H9 (cell line): ENCODE measurements around the gene JAG2. TPM values are rescaled to one million over a fixed set of nuclear protein-coding genes. Genes with fewer than 3 reads are reported as not detected.

Experiments used
- DNase-seq: peaks from one replicate; pipeline ENCODE4 v3.0.0-alpha.2; 2017
- H2AFZ ChIP-seq: one replicate; pipeline ENCODE4 v1.6.1; 2013; ENCODE audit warnings: mild to moderate bottlenecking, low read length, control low read depth, moderate library complexity
- H2AK5ac ChIP-seq: 2 replicates; pipeline ENCODE4 v1.6.1; 2013; ENCODE audit warnings: low read length, control low read depth, mixed read lengths; ENCODE audit not compliant: insufficient read length
- H2BK120ac ChIP-seq: one replicate; pipeline ENCODE4 v1.6.1; 2013; ENCODE audit warnings: low read depth, mild to moderate bottlenecking, low read length, control low read depth, inconsistent platforms; ENCODE audit not compliant: poor library complexity, severe bottlenecking
- H2BK12ac ChIP-seq: 2 replicates; pipeline ENCODE4 v1.6.1; 2013; ENCODE audit warnings: low read length, control low read depth, mixed read lengths, low read depth; ENCODE audit not compliant: insufficient read length
- H2BK15ac ChIP-seq: 2 replicates; pipeline ENCODE4 v1.6.1; 2013; ENCODE audit warnings: low read depth, low read length, control low read depth
- H2BK20ac ChIP-seq: one replicate; pipeline ENCODE4 v1.6.1; 2013; ENCODE audit warnings: low read depth, mild to moderate bottlenecking, low read length, control low read depth, inconsistent platforms; ENCODE audit not compliant: poor library complexity, severe bottlenecking
- H2BK5ac ChIP-seq: 2 replicates; pipeline ENCODE4 v1.6.1; 2013; ENCODE audit warnings: low read length, control low read depth, mixed read lengths; ENCODE audit not compliant: insufficient read length
- H3K14ac ChIP-seq: 2 replicates; pipeline ENCODE4 v1.6.1; 2013; ENCODE audit warnings: low read length, control low read depth; ENCODE audit not compliant: insufficient read depth
- H3K18ac ChIP-seq: 2 replicates; pipeline ENCODE4 v1.6.1; 2013; ENCODE audit warnings: low read depth, mild to moderate bottlenecking, mixed read lengths, low read length, control low read depth; ENCODE audit not compliant: insufficient read length
- H3K23ac ChIP-seq: 2 replicates; pipeline ENCODE4 v1.6.1; 2013; ENCODE audit warnings: low read length, control low read depth, mixed read lengths, low read depth; ENCODE audit not compliant: insufficient read length
- H3K23me2 ChIP-seq: 2 replicates; pipeline ENCODE4 v1.6.1; 2013; ENCODE audit warnings: low read depth, mild to moderate bottlenecking, mixed read lengths, low read length, control low read depth; ENCODE audit not compliant: insufficient read length, poor library complexity, severe bottlenecking
- H3K27ac ChIP-seq: 2 replicates; pipeline ENCODE4 v1.5.1; 2013; ENCODE audit warnings: low read length, control low read depth, mixed read lengths, low read depth; ENCODE audit not compliant: insufficient read length
- H3K27me3 ChIP-seq: 2 replicates; pipeline ENCODE4 v1.6.1; 2013; ENCODE audit warnings: low read length, control low read depth, inconsistent platforms; ENCODE audit not compliant: insufficient read depth
- H3K4ac ChIP-seq: 2 replicates; pipeline ENCODE4 v1.6.1; 2013; ENCODE audit warnings: low read depth, mild to moderate bottlenecking, control low read depth, inconsistent platforms, low read length, moderate library complexity
- H3K4me1 ChIP-seq: 2 replicates; pipeline ENCODE4 v1.6.1; 2013; ENCODE audit warnings: low read length, control low read depth, inconsistent platforms; ENCODE audit not compliant: insufficient read depth
- H3K4me2 ChIP-seq: 2 replicates; pipeline ENCODE4 v1.6.1; 2013; ENCODE audit warnings: low read length, control low read depth, mixed read lengths; ENCODE audit not compliant: insufficient read length, insufficient read depth
- H3K56ac ChIP-seq: 2 replicates; pipeline ENCODE4 v1.6.1; 2013; ENCODE audit warnings: low read depth, mild to moderate bottlenecking, mixed read lengths, low read length, control low read depth; ENCODE audit not compliant: insufficient read length
- H3K79me1 ChIP-seq: 2 replicates; pipeline ENCODE4 v1.6.1; 2013; ENCODE audit warnings: low read depth, mild to moderate bottlenecking, moderate library complexity, low read length, control low read depth, inconsistent platforms; ENCODE audit not compliant: insufficient read depth, poor library complexity, severe bottlenecking
- H3K79me2 ChIP-seq: 2 replicates; pipeline ENCODE4 v1.6.1; 2013; ENCODE audit warnings: low read length, control low read depth, inconsistent platforms; ENCODE audit not compliant: insufficient read depth
- H3K9ac ChIP-seq: 2 replicates; pipeline ENCODE4 v1.6.1; 2013; ENCODE audit warnings: low read length, control low read depth, mixed read lengths; ENCODE audit not compliant: insufficient read length; ENCODE audit errors: extremely low read depth
- H3K9me3 ChIP-seq: one replicate; pipeline ENCODE4 v1.6.1; 2013; ENCODE audit warnings: low read depth, low read length, inconsistent platforms; ENCODE audit not compliant: control insufficient read depth
- H3T11ph ChIP-seq: one replicate; pipeline ENCODE4 v1.6.1; 2013; ENCODE audit warnings: mild to moderate bottlenecking, low read length, control low read depth, inconsistent platforms
- H4K20me1 ChIP-seq: one replicate; pipeline ENCODE4 v1.6.1; 2013; ENCODE audit not compliant: control insufficient read depth, insufficient read length, insufficient read depth
- H4K5ac ChIP-seq: 2 replicates; pipeline ENCODE4 v1.6.1; 2013; ENCODE audit warnings: low read depth, mild to moderate bottlenecking, mixed read lengths, low read length, control low read depth; ENCODE audit not compliant: insufficient read length
- H4K8ac ChIP-seq: replicated peaks from 2 replicates; pipeline ENCODE4 v1.6.1; 2013; ENCODE audit warnings: low read length, control low read depth, mixed read lengths, low read depth; ENCODE audit not compliant: insufficient read length
- H4K91ac ChIP-seq: 2 replicates; pipeline ENCODE4 v1.6.1; 2013; ENCODE audit warnings: low read depth, mild to moderate bottlenecking, moderate library complexity, mixed read lengths, low read length, control low read depth; ENCODE audit not compliant: insufficient read length
- H3K27ac Mint-ChIP-seq, 3 experiments: 2 replicates in 2 of 3; 3 replicates in 1 of 3; pipeline ENCODE4 v1.8.0; 2020 to 2021; ENCODE audit warnings: mixed read lengths in 3 of 3, mild to moderate bottlenecking in 1 of 3, moderate library complexity in 1 of 3
- H3K27me3 Mint-ChIP-seq: 2 replicates; pipeline ENCODE4 v1.8.0; 2021; ENCODE audit warnings: low read depth, mild to moderate bottlenecking, moderate library complexity, mixed read lengths
- H3K36me3 Mint-ChIP-seq, 3 experiments: 2 replicates in 2 of 3; 3 replicates in 1 of 3; pipeline ENCODE4 v1.8.0; 2020 to 2021; ENCODE audit warnings: low read depth in 3 of 3, mixed read lengths in 3 of 3; ENCODE audit not compliant: insufficient read depth in 1 of 3
- H3K4me1 Mint-ChIP-seq, 2 experiments: 2 replicates each; pipeline ENCODE4 v1.8.0; 2020; ENCODE audit warnings: mixed read lengths in 2 of 2
- H3K4me3 Mint-ChIP-seq, 2 experiments: 2 replicates in 1 of 2; 3 replicates in 1 of 2; pipeline ENCODE4 v1.8.0; 2020 to 2021; ENCODE audit warnings: mild to moderate bottlenecking in 2 of 2, mixed read lengths in 2 of 2, moderate library complexity in 1 of 2
- H3K9me3 Mint-ChIP-seq, 2 experiments: 2 replicates in 1 of 2; 3 replicates in 1 of 2; pipeline ENCODE4 v1.8.0; 2020; ENCODE audit warnings: mild to moderate bottlenecking in 2 of 2, mixed read lengths in 2 of 2, moderate library complexity in 1 of 2
- WGBS: extraction: QIAGEN DNeasy Blood & Tissue Kit; methylation state at CpG from one replicate; pipeline ENCODE4 v1.1.7; 2013; ENCODE audit warnings: missing lambda C conversion rate, low lambda C conversion rate, mixed read lengths; ENCODE audit not compliant: insufficient read length; ENCODE audit errors: extremely low coverage; 5-methylcytosine and 5-hydroxymethylcytosine counted together
- total RNA-seq: library from RNA; stranded (reverse); gene quantifications from 2 replicates; pipeline ENCODE4 v1.2.1, GENCODE V29; 2021
- TF ChIP-seq, protein P1 (sequence below): fragments of 200-600 bp; sonication (generic); conservative IDR thresholded peaks from 3 replicates; pipeline ENCODE4 v1.8.0; 2021; ENCODE audit warnings: antibody characterized with exemption, mild to moderate bottlenecking

Gene JAG2
- total RNA-seq, 1 experiment from 2014 or later, result 11.4 TPM

DNA sequence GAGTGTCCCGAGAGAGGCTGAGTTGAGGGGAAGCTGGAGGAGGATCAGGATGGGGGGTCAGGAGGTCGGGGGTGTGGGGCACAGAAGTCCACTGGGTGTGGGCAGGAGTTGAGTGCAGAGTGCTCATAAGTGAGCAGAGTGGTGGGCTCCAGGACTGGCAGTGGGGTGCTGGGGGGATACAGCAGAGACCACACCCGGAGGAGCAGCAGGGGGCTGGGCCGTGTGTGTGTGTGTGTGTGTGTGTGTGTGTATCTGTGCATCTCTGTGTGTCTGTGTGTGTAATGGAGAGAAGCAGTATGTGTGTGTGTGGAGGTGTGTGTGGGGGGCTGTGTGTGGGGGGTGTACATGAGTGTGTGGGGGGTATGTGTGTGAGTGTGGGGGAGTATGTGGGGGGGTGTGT, 17.4 kb upstream of the JAG2 start:
- no peak overlapping the region for H3K4me2 ChIP-seq
- no peaks in the 10 kb centered on the region for H4K20me1 ChIP-seq
- H3K23me2 ChIP-seq, result peaks cover 2% of the 10 kb centered on the region
- H2AK5ac ChIP-seq, result no peak overlapping the region
- H3K27me3 ChIP-seq, result no peaks in the 10 kb centered on the region
- H3T11ph ChIP-seq, result no peak overlapping the region
- H3K9me3 ChIP-seq, result no peaks in the 10 kb centered on the region
- H2BK12ac ChIP-seq, result no peak overlapping the region
- H3K9ac ChIP-seq, result no peak overlapping the region
- no peak overlapping the region for H3K4ac ChIP-seq
- H2BK5ac ChIP-seq, result no peak overlapping the region
- no peak overlapping the region for H3K27ac ChIP-seq
- no peaks in the 10 kb centered on the region for H3K79me2 ChIP-seq
- no peak overlapping the region for H3K18ac ChIP-seq
- no peak overlapping the region for H2BK20ac ChIP-seq
- H3K79me1 ChIP-seq, result no peaks in the 10 kb centered on the region
- H3K14ac ChIP-seq, result no peak overlapping the region
- Mint-ChIP-seq H3K36me3 (peaks cover 3 to 6% (median 5%) of the 10 kb centered on the region in 3 experiments; a peak in 5 of 7 replicates), H3K27ac (no peak overlapping the region), H3K4me3 (no peak overlapping the region), H3K9me3 (peaks cover 5 to 15% of the 10 kb centered on the region in 2 experiments), H3K4me1 (peaks cover 9 to 26% of the 10 kb centered on the region in 2 experiments), H3K27me3 (peaks cover 65% of the 10 kb centered on the region)
- H3K4me1 ChIP-seq, result no peaks in the 10 kb centered on the region
- TF ChIP-seq, protein P1, sequence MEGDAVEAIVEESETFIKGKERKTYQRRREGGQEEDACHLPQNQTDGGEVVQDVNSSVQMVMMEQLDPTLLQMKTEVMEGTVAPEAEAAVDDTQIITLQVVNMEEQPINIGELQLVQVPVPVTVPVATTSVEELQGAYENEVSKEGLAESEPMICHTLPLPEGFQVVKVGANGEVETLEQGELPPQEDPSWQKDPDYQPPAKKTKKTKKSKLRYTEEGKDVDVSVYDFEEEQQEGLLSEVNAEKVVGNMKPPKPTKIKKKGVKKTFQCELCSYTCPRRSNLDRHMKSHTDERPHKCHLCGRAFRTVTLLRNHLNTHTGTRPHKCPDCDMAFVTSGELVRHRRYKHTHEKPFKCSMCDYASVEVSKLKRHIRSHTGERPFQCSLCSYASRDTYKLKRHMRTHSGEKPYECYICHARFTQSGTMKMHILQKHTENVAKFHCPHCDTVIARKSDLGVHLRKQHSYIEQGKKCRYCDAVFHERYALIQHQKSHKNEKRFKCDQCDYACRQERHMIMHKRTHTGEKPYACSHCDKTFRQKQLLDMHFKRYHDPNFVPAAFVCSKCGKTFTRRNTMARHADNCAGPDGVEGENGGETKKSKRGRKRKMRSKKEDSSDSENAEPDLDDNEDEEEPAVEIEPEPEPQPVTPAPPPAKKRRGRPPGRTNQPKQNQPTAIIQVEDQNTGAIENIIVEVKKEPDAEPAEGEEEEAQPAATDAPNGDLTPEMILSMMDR, result no peak
- H3K23ac ChIP-seq, result no peak overlapping the region
- WGBS, result no CpG with 5 or more reads among the region's 4 CpGs
- no peak overlapping the region for H4K91ac ChIP-seq
- no peak overlapping the region for H2BK15ac ChIP-seq
- no peak overlapping the region for H4K8ac ChIP-seq
- H3K56ac ChIP-seq, result no peak overlapping the region
- H4K5ac ChIP-seq, result no peak overlapping the region
- H2AFZ ChIP-seq, result no peak overlapping the region
- DNase-seq, result no peak
- H2BK120ac ChIP-seq, result no peak overlapping the region
